Neural progenitor cell (in vitro differentiated cells): Measurements from ENCODE around the gene DEPDC1B. TPM values are rescaled to one million over a fixed set of nuclear protein-coding genes. Genes with fewer than 3 reads are reported as not detected.

Experiments used
- DNase-seq: peaks from one replicate; pipeline ENCODE4 v3.0.0-alpha.2; 2016; ENCODE audit warnings: low spot score
- H2AFZ ChIP-seq: fragments of 200-600 bp; sonication (generic); replicated peaks from 2 replicates; pipeline ENCODE4 v1.6.1; 2016; ENCODE audit warnings: antibody characterized with exemption
- H3F3A ChIP-seq: fragments of 200-600 bp; sonication (generic); 2 replicates; pipeline ENCODE4 v1.6.1; 2016; ENCODE audit warnings: antibody characterized with exemption, low read depth
- H3K27ac ChIP-seq: fragments of 200-600 bp; sonication (generic); 2 replicates; pipeline ENCODE4 v1.5.1; 2016; ENCODE audit warnings: mild to moderate bottlenecking
- H3K27me3 ChIP-seq: fragments of 200-600 bp; sonication (generic); 2 replicates; pipeline ENCODE4 v1.6.1; 2016; ENCODE audit warnings: mild to moderate bottlenecking, moderate library complexity
- H3K36me3 ChIP-seq: fragments of 200-600 bp; sonication (generic); 2 replicates; pipeline ENCODE4 v1.5.1; 2016
- H3K4me1 ChIP-seq: fragments of 200-600 bp; sonication (generic); 2 replicates; pipeline ENCODE4 v1.6.1; 2016; ENCODE audit warnings: mixed run types
- H3K4me2 ChIP-seq: fragments of 200-600 bp; sonication (generic); 2 replicates; pipeline ENCODE4 v1.6.1; 2016
- H3K4me3 ChIP-seq: fragments of 200-600 bp; sonication (generic); 2 replicates; pipeline ENCODE4 v1.5.1; 2016
- H3K79me2 ChIP-seq: fragments of 200-600 bp; sonication (generic); 2 replicates; pipeline ENCODE4 v1.6.1; 2016; ENCODE audit warnings: low read depth
- H3K9ac ChIP-seq: fragments of 200-600 bp; sonication (generic); 2 replicates; pipeline ENCODE4 v1.6.1; 2016
- H3K9me3 ChIP-seq: fragments of 200-600 bp; sonication (generic); 2 replicates; pipeline ENCODE4 v1.5.1; 2016; ENCODE audit warnings: low read depth
- H4K20me1 ChIP-seq: fragments of 200-600 bp; sonication (generic); 2 replicates; pipeline ENCODE4 v1.6.1; 2016; ENCODE audit warnings: low read depth
- H3K27ac Mint-ChIP-seq: 3 replicates; pipeline ENCODE4 v1.8.0; 2021; ENCODE audit warnings: mixed read lengths
- H3K27me3 Mint-ChIP-seq: 2 replicates; pipeline ENCODE4 v1.8.0; 2022; ENCODE audit warnings: low read depth, mild to moderate bottlenecking, inconsistent platforms, moderate library complexity, mixed read lengths; ENCODE audit not compliant: insufficient read depth
- H3K36me3 Mint-ChIP-seq: 3 replicates; pipeline ENCODE4 v1.8.0; 2021; ENCODE audit warnings: mixed read lengths
- H3K4me1 Mint-ChIP-seq: 3 replicates; pipeline ENCODE4 v1.8.0; 2021; ENCODE audit warnings: mixed read lengths
- H3K4me3 Mint-ChIP-seq: 3 replicates; pipeline ENCODE4 v1.8.0; 2021; ENCODE audit warnings: mild to moderate bottlenecking, moderate library complexity, mixed read lengths
- H3K9me3 Mint-ChIP-seq: 3 replicates; pipeline ENCODE4 v1.8.0; 2020; ENCODE audit warnings: mixed read lengths
- CTCF ChIP-seq: fragments of 200-600 bp; sonication (generic); IDR thresholded peaks from 2 replicates; pipeline ENCODE4 v1.5.1; 2017; ENCODE audit warnings: antibody characterized with exemption, mild to moderate bottlenecking
- EZH2 ChIP-seq: fragments of 200-600 bp; sonication (generic); IDR thresholded peaks from 2 replicates; pipeline ENCODE4 v1.6.1; 2017; ENCODE audit warnings: antibody characterized with exemption, mild to moderate bottlenecking, moderate library complexity
- EZH2phosphoT487 ChIP-seq: fragments of 200-600 bp; sonication (generic); IDR thresholded peaks from 2 replicates; pipeline ENCODE4 v1.6.1; 2017; ENCODE audit warnings: antibody characterized with exemption
- total RNA-seq: library from RNA; depleted of rRNA; stranded (reverse); fragments of >200 nt; gene quantifications from 2 replicates; pipeline ENCODE4 v1.2.3, GENCODE V29; 2015; ENCODE audit warnings: low replicate concordance

The DEPDC1B gene
- total RNA-seq, 1 donor from 2014 or later, result 142 TPM

- DNase-seq, result no peak
- Histone ChIP-seq H3K9me3 (no peaks in the 10 kb centered on the region), H3K4me3 (no peak overlapping the region), H2AFZ (no peak overlapping the region), H3K4me2 (no peak overlapping the region), H3K9ac (no peak overlapping the region), H3K27ac (no peak overlapping the region), H3K79me2 (peaks cover 100% of the 10 kb centered on the region), H3K36me3 (no peaks in the 10 kb centered on the region), H3F3A (no peaks in the 10 kb centered on the region), H4K20me1 (peaks cover 73% of the 10 kb centered on the region), H3K27me3 (no peaks in the 10 kb centered on the region), H3K4me1 (peaks cover 8% of the 10 kb centered on the region)
- H3K27ac Mint-ChIP-seq, result no peak overlapping the region
- no peak overlapping the region for H3K4me3 Mint-ChIP-seq
- TF ChIP-seq EZH2 (no peak), CTCF (no peak), EZH2phosphoT487 (no peak)
- H3K27me3 Mint-ChIP-seq, result no peaks in the 10 kb centered on the region
- no peaks in the 10 kb centered on the region for H3K4me1 Mint-ChIP-seq
- H3K36me3 Mint-ChIP-seq, result peaks cover 3% of the 10 kb centered on the region
- no peaks in the 10 kb centered on the region for H3K9me3 Mint-ChIP-seq
Measured at GRCh38 chr5:60674251-60675069, 25.5 kb downstream of the DEPDC1B start.

DNA sequence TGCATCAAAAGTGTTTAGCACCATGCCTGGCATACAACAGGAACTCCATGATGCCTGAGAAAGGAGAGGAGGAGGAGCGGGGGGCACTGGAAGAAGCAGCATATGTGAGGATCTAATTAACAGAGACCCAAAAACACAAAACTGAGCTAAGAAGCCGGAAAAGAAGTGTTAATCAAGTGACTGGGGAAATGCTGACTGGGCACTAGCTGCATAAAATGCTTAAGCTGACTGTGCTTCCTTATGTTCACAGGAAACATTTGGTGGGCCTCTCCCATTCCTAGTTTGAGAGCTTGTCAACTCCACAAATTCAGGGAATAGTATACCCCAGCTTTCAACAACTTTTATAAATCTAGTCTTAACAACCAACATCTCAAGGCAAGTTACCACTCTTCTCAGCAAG is 26.6 kb downstream of the DEPDC1B start:
- Histone ChIP-seq H3K4me2 (no peak overlapping the region), H3K79me2 (peaks cover 100% of the 10 kb centered on the region), H3K4me1 (peaks cover 6% of the 10 kb centered on the region), H3K27me3 (no peaks in the 10 kb centered on the region), H3K27ac (no peak overlapping the region), H3F3A (peaks cover 5% of the 10 kb centered on the region), H2AFZ (no peak overlapping the region), H3K36me3 (no peaks in the 10 kb centered on the region), H3K4me3 (no peak overlapping the region), H3K9me3 (no peaks in the 10 kb centered on the region), H4K20me1 (peaks cover 71% of the 10 kb centered on the region), H3K9ac (no peak overlapping the region)
- no peak overlapping the region for H3K27ac Mint-ChIP-seq
- H3K4me3 Mint-ChIP-seq, result no peak overlapping the region
- peaks cover 3% of the 10 kb centered on the region for H3K36me3 Mint-ChIP-seq
- no peaks in the 10 kb centered on the region for H3K27me3 Mint-ChIP-seq
- no peaks in the 10 kb centered on the region for H3K4me1 Mint-ChIP-seq
- no peaks in the 10 kb centered on the region for H3K9me3 Mint-ChIP-seq
- TF ChIP-seq EZH2 (no peak), CTCF (no peak), EZH2phosphoT487 (no peak)
- DNase-seq, result no peak

DNA sequence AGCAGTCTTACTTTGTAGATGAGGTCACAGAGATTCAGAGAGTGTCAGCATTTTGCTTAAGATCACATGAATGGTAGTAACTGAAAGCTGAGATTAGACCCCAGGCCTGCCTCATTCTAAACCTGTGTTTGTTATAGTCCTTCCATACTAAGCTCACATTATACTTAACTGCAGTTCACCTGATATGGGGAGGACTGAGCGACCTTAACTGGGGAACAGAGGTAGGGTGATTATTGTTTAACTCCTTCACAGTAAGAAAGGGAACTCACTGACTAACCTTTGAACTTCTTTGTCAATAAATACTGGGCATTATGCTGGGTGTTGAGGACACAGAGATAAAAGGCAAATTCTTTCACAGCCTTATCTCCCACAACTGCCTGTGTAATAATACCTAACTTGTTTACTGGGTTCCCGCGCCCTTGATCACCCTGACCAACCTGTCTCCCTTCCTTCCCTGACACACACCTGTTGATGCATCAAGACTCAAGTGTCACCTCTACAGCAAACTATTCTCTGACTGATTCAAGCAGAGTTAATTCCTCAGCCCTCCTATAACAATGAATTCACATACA is 27.2 kb downstream of the DEPDC1B start:
- H3K36me3 ChIP-seq, result no peaks in the 10 kb centered on the region
- no peak overlapping the region for H3K4me2 ChIP-seq
- H3K27ac Mint-ChIP-seq, result no peak overlapping the region
- no peaks in the 10 kb centered on the region for H3K4me1 Mint-ChIP-seq
- peaks cover 5% of the 10 kb centered on the region for H3F3A ChIP-seq
- TF ChIP-seq CTCF (no peak), EZH2phosphoT487 (no peak), EZH2 (no peak)
- H3K27me3 ChIP-seq, result no peaks in the 10 kb centered on the region
- no peak overlapping the region for H3K4me3 Mint-ChIP-seq
- H2AFZ ChIP-seq, result no peak overlapping the region
- no peaks in the 10 kb centered on the region for H3K9me3 Mint-ChIP-seq
- no peak overlapping the region for H3K27ac ChIP-seq
- H3K79me2 ChIP-seq, result peaks cover 98% of the 10 kb centered on the region
- peaks cover 65% of the 10 kb centered on the region for H4K20me1 ChIP-seq
- no peak overlapping the region for H3K9ac ChIP-seq
- DNase-seq, result no peak
- H3K27me3 Mint-ChIP-seq, result no peaks in the 10 kb centered on the region
- no peaks in the 10 kb centered on the region for H3K9me3 ChIP-seq
- peaks cover 3% of the 10 kb centered on the region for H3K36me3 Mint-ChIP-seq
- H3K4me3 ChIP-seq, result no peak overlapping the region
- peaks cover 3% of the 10 kb centered on the region for H3K4me1 ChIP-seq
